ENCODE measurements around the gene ZCCHC2.

DNA sequence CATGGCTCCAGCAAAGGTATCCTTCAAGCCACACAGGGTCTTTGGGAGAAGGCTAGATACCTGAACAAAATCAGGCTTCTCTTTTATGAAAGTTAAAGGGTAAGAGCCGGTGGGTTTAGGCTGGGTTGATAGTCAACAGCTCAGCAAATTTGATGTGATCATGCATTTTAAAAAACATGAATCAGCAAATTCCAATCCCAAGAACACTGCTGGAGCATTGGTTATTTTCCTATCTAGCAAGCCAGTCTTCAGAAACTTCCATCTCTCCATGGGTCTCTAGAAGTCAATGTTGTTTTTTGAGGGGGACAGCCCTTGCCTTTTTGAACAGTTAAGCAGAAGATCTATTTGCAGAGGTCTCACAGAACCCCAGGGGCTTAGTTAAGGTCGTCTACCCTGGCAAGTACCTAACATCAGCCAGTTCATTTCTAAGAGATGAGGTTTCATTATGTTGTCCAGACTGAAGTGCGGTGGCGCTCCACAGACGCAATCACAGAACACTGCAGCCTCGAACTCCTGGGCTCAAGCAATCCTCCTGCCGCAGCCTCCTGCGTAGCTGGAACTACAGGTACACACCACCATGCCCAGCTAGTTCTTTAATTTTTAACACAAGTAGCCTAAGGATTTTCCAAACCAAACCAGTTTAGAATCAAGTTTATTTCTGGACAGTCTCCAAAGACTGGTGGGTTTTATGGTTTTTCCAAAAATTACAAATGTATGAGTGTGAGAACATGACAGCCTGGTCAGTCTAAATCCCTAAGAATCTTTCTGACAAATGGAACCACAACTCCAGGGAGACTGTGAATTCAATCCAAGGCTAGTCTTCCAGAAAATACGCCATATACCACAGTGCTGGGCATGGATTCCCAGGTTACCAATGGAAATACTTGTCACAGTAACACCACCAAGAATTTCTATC lies 4.1 kb upstream of the ZCCHC2 start:
- TF ChIP-seq, protein P1, sequence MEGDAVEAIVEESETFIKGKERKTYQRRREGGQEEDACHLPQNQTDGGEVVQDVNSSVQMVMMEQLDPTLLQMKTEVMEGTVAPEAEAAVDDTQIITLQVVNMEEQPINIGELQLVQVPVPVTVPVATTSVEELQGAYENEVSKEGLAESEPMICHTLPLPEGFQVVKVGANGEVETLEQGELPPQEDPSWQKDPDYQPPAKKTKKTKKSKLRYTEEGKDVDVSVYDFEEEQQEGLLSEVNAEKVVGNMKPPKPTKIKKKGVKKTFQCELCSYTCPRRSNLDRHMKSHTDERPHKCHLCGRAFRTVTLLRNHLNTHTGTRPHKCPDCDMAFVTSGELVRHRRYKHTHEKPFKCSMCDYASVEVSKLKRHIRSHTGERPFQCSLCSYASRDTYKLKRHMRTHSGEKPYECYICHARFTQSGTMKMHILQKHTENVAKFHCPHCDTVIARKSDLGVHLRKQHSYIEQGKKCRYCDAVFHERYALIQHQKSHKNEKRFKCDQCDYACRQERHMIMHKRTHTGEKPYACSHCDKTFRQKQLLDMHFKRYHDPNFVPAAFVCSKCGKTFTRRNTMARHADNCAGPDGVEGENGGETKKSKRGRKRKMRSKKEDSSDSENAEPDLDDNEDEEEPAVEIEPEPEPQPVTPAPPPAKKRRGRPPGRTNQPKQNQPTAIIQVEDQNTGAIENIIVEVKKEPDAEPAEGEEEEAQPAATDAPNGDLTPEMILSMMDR (IDR thresholded peaks at IDR 0.05; ENCODE audit: insufficient read depth, low read length, poor library complexity, severe bottlenecking): no peak
- TF ChIP-seq EZH2phosphoT487 (conservative IDR thresholded peaks at IDR 0.05; ENCODE audit: low read length): no peak

Data from SU-DHL-6 (cell line).